NT2/D1 (cell line): ENCODE data around the gene ADGB.

ENCODE experiments used
- SUZ12 ChIP-seq: IDR thresholded peaks from 2 replicates; pipeline ENCODE4 v1.6.1; 2011; ENCODE audit not compliant: insufficient read length, insufficient read depth; ENCODE audit errors: extremely low read depth
- YY1 ChIP-seq: IDR thresholded peaks from 2 replicates; pipeline ENCODE4 v1.6.1; 2011; ENCODE audit not compliant: insufficient read length, insufficient read depth
- ZNF274 ChIP-seq: IDR thresholded peaks from 2 replicates; pipeline ENCODE4 v1.6.1; 2011; ENCODE audit warnings: mild to moderate bottlenecking, low read depth, low read length

DNA sequence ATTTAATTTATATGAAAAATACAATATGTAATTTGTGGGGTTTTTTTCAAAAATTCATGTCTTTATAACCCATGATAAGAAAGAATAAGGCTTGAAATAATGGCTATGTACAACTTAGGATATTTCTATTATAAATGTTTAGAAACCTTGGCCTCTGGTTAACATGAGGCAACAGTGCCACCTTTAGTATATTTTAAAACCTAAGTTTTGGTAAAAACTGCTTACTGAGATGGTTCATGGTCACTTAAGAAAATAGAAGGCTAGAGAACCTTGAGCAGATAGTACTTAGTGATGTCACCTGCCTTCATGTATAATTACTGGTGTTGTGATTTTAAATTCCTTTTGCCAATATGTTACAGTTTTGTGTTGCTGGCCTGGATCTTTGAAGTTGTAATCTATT lies 176.4 kb downstream of the ADGB start:
- TF ChIP-seq ZNF274, result no peak
- TF ChIP-seq YY1, result no peak
- no peak for TF ChIP-seq SUZ12
